CD4-positive, CD25-positive, alpha-beta regulatory T cell (primary cell): ENCODE data around the gene MYH7B. TPM values are rescaled to one million over a fixed set of nuclear protein-coding genes. Genes with fewer than 3 reads are reported as not detected.

Source experiments
- ATAC-seq, 2 donors: fragments of 150-1000 bp; cut with Tn5 transposase; one replicate each; pipeline ENCODE4 v1.10.0; 2021; ENCODE audit warnings: low read depth in 2 of 2, moderate number of reproducible peaks in 2 of 2, moderate library complexity in 1 of 2
- DNase-seq, 3 donors: peaks; one replicate each; pipeline versions ENCODE4 v3.0.0 to v3.0.0-alpha.2; 2012 to 2022; ENCODE audit warnings: mixed read lengths in 1 of 3
- H3K27ac ChIP-seq: one replicate; pipeline ENCODE4 v1.7.0; 2013; ENCODE audit warnings: mild to moderate bottlenecking, low read length; ENCODE audit not compliant: insufficient read depth, poor library complexity, severe bottlenecking
- H3K27me3 ChIP-seq: one replicate; pipeline ENCODE4 v1.7.0; 2013; ENCODE audit warnings: low read length; ENCODE audit not compliant: control insufficient read depth, insufficient read depth
- H3K36me3 ChIP-seq: one replicate; pipeline ENCODE4 v1.7.0; 2013; ENCODE audit warnings: mild to moderate bottlenecking, low read length, moderate library complexity; ENCODE audit not compliant: control insufficient read depth, insufficient read depth
- H3K4me1 ChIP-seq: 2 replicates; pipeline ENCODE4 v1.7.0; 2013; ENCODE audit warnings: mild to moderate bottlenecking, low read length; ENCODE audit not compliant: insufficient read depth, control insufficient read depth, poor library complexity, severe bottlenecking
- H3K4me3 ChIP-seq: one replicate; pipeline ENCODE4 v1.7.0; 2013; ENCODE audit warnings: low read depth, mild to moderate bottlenecking, low read length, moderate library complexity
- H3K9me3 ChIP-seq, 2 experiments: 1 replicate in 1 of 2; 2 replicates in 1 of 2; pipeline ENCODE4 v1.7.0; 2013; ENCODE audit warnings: low read length in 2 of 2, mild to moderate bottlenecking in 1 of 2, moderate library complexity in 1 of 2; ENCODE audit not compliant: control insufficient read depth in 2 of 2
- H3K27ac Mint-ChIP-seq, 3 donors: one replicate each; pipeline ENCODE4 v1.8.0; 2020 to 2022; ENCODE audit warnings: mild to moderate bottlenecking in 3 of 3, mixed read lengths in 3 of 3, moderate library complexity in 2 of 3
- H3K27me3 Mint-ChIP-seq: one replicate; pipeline ENCODE4 v1.8.0; 2022; ENCODE audit warnings: mild to moderate bottlenecking, mixed read lengths
- H3K36me3 Mint-ChIP-seq: one replicate; pipeline ENCODE4 v1.8.0; 2020; ENCODE audit warnings: mixed read lengths
- H3K4me1 Mint-ChIP-seq, 4 donors: one replicate each; pipeline ENCODE4 v1.8.0; 2020 to 2022; ENCODE audit warnings: mixed read lengths in 4 of 4, mild to moderate bottlenecking in 1 of 4
- H3K4me3 Mint-ChIP-seq, 4 donors: one replicate each; pipeline ENCODE4 v1.8.0; 2020 to 2022; ENCODE audit warnings: mild to moderate bottlenecking in 4 of 4, mixed read lengths in 4 of 4, moderate library complexity in 3 of 4
- H3K9me3 Mint-ChIP-seq, 7 donors: one replicate each; pipeline ENCODE4 v1.8.0; 2020 to 2022; ENCODE audit warnings: mixed read lengths in 7 of 7, mild to moderate bottlenecking in 3 of 7, moderate library complexity in 2 of 7
- polyA plus RNA-seq, 4 donors: library from polyadenylated mRNA; unstranded; fragments of 300-500 nt; fragmentation: Illumina TruSeq; gene quantifications; one replicate each; pipeline ENCODE4 v1.2.3, GENCODE V29; 2021
- total RNA-seq: library from RNA; stranded (reverse); gene quantifications from one replicate; pipeline ENCODE4 v1.2.3, GENCODE V29; 2022

Gene MYH7B
- total and polyA plus RNA-seq, 5 donors from 2014 or later = 0.20 to 0.35 TPM; not detected in 3

- peaks cover 26% of the 10 kb centered on the region for H3K27me3 Mint-ChIP-seq
- no peaks in the 10 kb centered on the region for H3K27me3 ChIP-seq
- H3K9me3 ChIP-seq = no peaks in the 10 kb centered on the region
- ATAC-seq (no peak), DNase-seq (no peak)
- H3K27ac ChIP-seq = no peak overlapping the region
- no peaks in the 10 kb centered on the region for H3K4me1 ChIP-seq
- peaks cover 0 to 4% (median 0%) of the 10 kb centered on the region in 4 donors for H3K4me1 Mint-ChIP-seq
- no peak overlapping the region for H3K27ac Mint-ChIP-seq
- no peak overlapping the region for H3K4me3 Mint-ChIP-seq
- H3K4me3 ChIP-seq = no peak overlapping the region
- no peaks in the 10 kb centered on the region for H3K36me3 Mint-ChIP-seq
- H3K9me3 Mint-ChIP-seq = no peaks in the 10 kb centered on the region
- H3K36me3 ChIP-seq = no peaks in the 10 kb centered on the region
Measured at GRCh38 chr20:34980543-34981233, 25.0 kb downstream of the MYH7B start.

GRCh38 chr20:34982270-34983088 is 26.8 kb downstream of the MYH7B start:
- no peak overlapping the region for H3K27ac Mint-ChIP-seq
- DNase-seq (no peak), ATAC-seq (no peak)
- Histone ChIP-seq H3K4me1 (no peaks in the 10 kb centered on the region), H3K9me3 (no peaks in the 10 kb centered on the region), H3K27ac (no peak overlapping the region), H3K27me3 (no peaks in the 10 kb centered on the region), H3K4me3 (no peak overlapping the region), H3K36me3 (no peaks in the 10 kb centered on the region)
- H3K36me3 Mint-ChIP-seq = no peaks in the 10 kb centered on the region
- peaks cover 19% of the 10 kb centered on the region for H3K27me3 Mint-ChIP-seq
- no peaks in the 10 kb centered on the region for H3K9me3 Mint-ChIP-seq
- no peak overlapping the region for H3K4me3 Mint-ChIP-seq
- peaks cover 0 to 6% (median 0%) of the 10 kb centered on the region in 4 donors for H3K4me1 Mint-ChIP-seq

DNA sequence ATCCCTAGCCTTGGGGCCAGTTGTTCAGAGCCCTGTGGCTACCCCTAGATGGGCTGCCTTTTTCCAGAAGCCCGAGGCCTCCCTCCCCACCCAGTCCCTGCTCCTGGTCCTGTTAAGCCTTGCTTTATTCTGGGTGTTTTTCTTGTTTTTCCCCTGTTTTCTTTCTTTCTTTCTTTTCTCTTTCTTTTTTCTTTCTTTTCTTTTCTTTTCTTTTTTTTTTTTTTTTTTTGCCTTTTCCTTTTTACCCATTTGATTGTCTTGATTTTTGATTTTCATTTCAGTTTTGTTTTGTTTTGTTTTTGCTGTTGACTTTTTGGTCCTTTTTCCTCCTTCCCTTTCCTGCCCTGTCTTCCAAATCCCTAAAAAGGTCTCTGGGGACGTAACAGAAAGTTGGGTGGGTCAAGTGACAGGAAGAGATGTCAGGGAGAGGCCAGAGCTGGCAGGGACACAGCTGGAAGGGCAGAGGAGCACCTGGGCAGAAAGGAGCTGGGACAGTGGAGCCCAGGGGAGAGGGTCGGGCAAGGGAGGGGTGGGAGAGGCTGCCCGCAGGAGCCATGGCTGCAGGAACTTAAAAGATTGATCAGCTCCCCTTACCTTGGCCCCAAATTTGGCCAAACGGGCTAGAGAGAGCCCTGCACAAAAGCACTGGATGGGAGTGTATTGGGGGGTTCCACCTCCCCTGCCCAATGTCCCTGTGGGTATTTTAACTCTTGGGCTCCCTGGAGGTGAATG is 27.6 kb downstream of the MYH7B start:
- no peak overlapping the region for H3K4me3 Mint-ChIP-seq
- peak overlapping the region in 1 of 3 donors; percentile 56 for H3K27ac Mint-ChIP-seq
- no peaks in the 10 kb centered on the region for H3K36me3 ChIP-seq
- ATAC-seq (no peak), DNase-seq (no peak)
- no peak overlapping the region for H3K4me3 ChIP-seq
- H3K4me1 ChIP-seq = no peaks in the 10 kb centered on the region
- peaks cover 19% of the 10 kb centered on the region for H3K27me3 Mint-ChIP-seq
- H3K9me3 ChIP-seq = no peaks in the 10 kb centered on the region
- H3K4me1 Mint-ChIP-seq = peaks cover 0 to 6% (median 0%) of the 10 kb centered on the region in 4 donors
- no peaks in the 10 kb centered on the region for H3K36me3 Mint-ChIP-seq
- no peaks in the 10 kb centered on the region for H3K9me3 Mint-ChIP-seq
- no peaks in the 10 kb centered on the region for H3K27me3 ChIP-seq
- H3K27ac ChIP-seq = no peak overlapping the region

GRCh38 chr20:34983995-34984735 is 28.5 kb downstream of the MYH7B start:
- Histone ChIP-seq H3K27me3 (no peaks in the 10 kb centered on the region), H3K27ac (no peak overlapping the region), H3K9me3 (no peaks in the 10 kb centered on the region), H3K4me1 (no peaks in the 10 kb centered on the region), H3K36me3 (no peaks in the 10 kb centered on the region), H3K4me3 (no peak overlapping the region)
- H3K27me3 Mint-ChIP-seq = peaks cover 19% of the 10 kb centered on the region
- peak overlapping the region in 1 of 3 donors; percentile 80 for H3K27ac Mint-ChIP-seq
- H3K9me3 Mint-ChIP-seq = no peaks in the 10 kb centered on the region
- DNase-seq (no peak), ATAC-seq (no peak)
- H3K4me1 Mint-ChIP-seq = peaks cover 0 to 6% (median 0%) of the 10 kb centered on the region in 4 donors
- H3K36me3 Mint-ChIP-seq = no peaks in the 10 kb centered on the region
- no peak overlapping the region for H3K4me3 Mint-ChIP-seq

DNA sequence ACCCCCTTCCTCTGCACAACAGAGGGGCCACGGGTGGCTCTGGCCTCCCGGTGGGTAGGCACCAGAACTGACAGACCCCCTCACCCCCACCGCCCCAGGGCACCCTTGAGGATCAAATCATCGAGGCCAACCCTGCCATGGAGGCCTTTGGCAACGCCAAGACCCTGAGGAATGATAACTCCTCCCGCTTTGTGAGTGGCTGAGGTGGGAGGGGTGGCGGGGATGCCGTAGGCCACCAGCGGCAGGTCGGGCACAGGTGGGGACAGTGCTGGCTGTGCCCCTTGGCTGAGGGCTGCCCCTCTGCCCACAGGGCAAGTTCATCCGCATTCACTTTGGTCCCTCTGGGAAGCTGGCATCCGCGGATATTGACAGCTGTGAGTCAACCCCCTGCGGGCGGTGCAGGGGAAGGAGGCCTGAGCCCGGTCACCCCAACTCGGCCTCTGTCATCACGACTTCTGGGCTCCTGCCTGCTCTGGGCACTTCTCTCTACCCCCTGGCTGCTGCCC is 29.1 kb downstream of the MYH7B start:
- peaks cover 19% of the 10 kb centered on the region for H3K27me3 Mint-ChIP-seq
- ATAC-seq (no peak), DNase-seq (no peak)
- H3K36me3 Mint-ChIP-seq = no peaks in the 10 kb centered on the region
- no peak overlapping the region for H3K27ac ChIP-seq
- no peaks in the 10 kb centered on the region for H3K4me1 ChIP-seq
- no peaks in the 10 kb centered on the region for H3K9me3 Mint-ChIP-seq
- H3K36me3 ChIP-seq = no peaks in the 10 kb centered on the region
- no peaks in the 10 kb centered on the region for H3K9me3 ChIP-seq
- H3K4me3 Mint-ChIP-seq = no peak overlapping the region
- H3K4me3 ChIP-seq = no peak overlapping the region
- H3K27ac Mint-ChIP-seq = no peak overlapping the region
- H3K27me3 ChIP-seq = no peaks in the 10 kb centered on the region
- peaks cover 0 to 6% (median 0%) of the 10 kb centered on the region in 4 donors for H3K4me1 Mint-ChIP-seq

- no peak overlapping the region for H3K4me3 ChIP-seq
- no peaks in the 10 kb centered on the region for H3K9me3 ChIP-seq
- Mint-ChIP-seq H3K4me3 (no peak overlapping the region), H3K4me1 (peaks cover 0 to 6% (median 0%) of the 10 kb centered on the region in 4 donors), H3K27ac (peak overlapping the region in 2 of 3 donors; percentile 56 to 89), H3K27me3 (peaks cover 19% of the 10 kb centered on the region), H3K36me3 (no peaks in the 10 kb centered on the region), H3K9me3 (no peaks in the 10 kb centered on the region)
- no peaks in the 10 kb centered on the region for H3K4me1 ChIP-seq
- no peaks in the 10 kb centered on the region for H3K27me3 ChIP-seq
- no peak overlapping the region for H3K27ac ChIP-seq
- ATAC-seq (no peak), DNase-seq (no peak)
- H3K36me3 ChIP-seq = no peaks in the 10 kb centered on the region
Measured at GRCh38 chr20:34985461-34986310, 30.0 kb downstream of the MYH7B start.
